ENCODE results near the gene ASTL.
"Not testable (repeated sequence)": the region's sequence is repeated elsewhere in the genome, so short reads cannot be mapped to it uniquely, and the experiment has no call there.

The ASTL gene

GRCh38 chr2:96145036-96145847, 6.9 kb upstream of the ASTL start, which contains the start of gene DUSP2:
TSS of gene DUSP2 (minus strand) at chr2:96145440. CDS start at chr2:96145354, 86 bp downstream.
- no peak for DNase-seq

GRCh38 chr2:96144481-96145035, 6.3 kb upstream of the ASTL start:
- no peak for DNase-seq

- DNase-seq: no peak
Measured at GRCh38 chr2:96143848-96144480, 5.7 kb upstream of the ASTL start.

GRCh38 chr2:96143231-96143847, 5.0 kb upstream of the ASTL start:
- no peak for DNase-seq

GRCh38 chr2:96142217-96143113, 4.2 kb upstream of the ASTL start:
- DNase-seq: no peak

GRCh38 chr2:96141624-96141967, 3.3 kb upstream of the ASTL start:
- not testable (repeated sequence) for DNase-seq

GRCh38 chr2:96140941-96141623, 2.8 kb upstream of the ASTL start:
- no peak for DNase-seq

GRCh38 chr2:96139181-96139758, 968 bp upstream of the ASTL start:
- DNase-seq: no peak

GRCh38 chr2:96137321-96138178, 752 bp downstream of the ASTL start:
- no peak for DNase-seq

- no peak for DNase-seq
Measured at GRCh38 chr2:96136129-96136720, 2.1 kb downstream of the ASTL start.

GRCh38 chr2:96135621-96136020, 2.7 kb downstream of the ASTL start:
- no peak for DNase-seq

GRCh38 chr2:96135171-96135570, 3.1 kb downstream of the ASTL start:
- no peak for DNase-seq

GRCh38 chr2:96134421-96134820, 3.9 kb downstream of the ASTL start:
- DNase-seq: no peak

GRCh38 chr2:96131813-96132745, 6.2 kb downstream of the ASTL start:
- no peak for DNase-seq

GRCh38 chr2:96131152-96131812, 7.0 kb downstream of the ASTL start:
- DNase-seq: no peak

GRCh38 chr2:96130483-96130882, 7.8 kb downstream of the ASTL start:
- DNase-seq: no peak

- DNase-seq: no peak
Measured at GRCh38 chr2:96129528-96130120, 8.7 kb downstream of the ASTL start.

GRCh38 chr2:96128456-96128855, 9.8 kb downstream of the ASTL start:
- no peak for DNase-seq
